GM06990 (cell line): ENCODE measurements around the gene KSR2.

Experiments
- DNase-seq: peaks from one replicate; pipeline ENCODE4 v3.0.0-alpha.2; 2011; ENCODE audit not compliant: insufficient read length; ENCODE audit errors: extremely low read depth
- H3K27me3 ChIP-seq: replicated peaks from 2 replicates; pipeline ENCODE4 v1.6.0; 2011; ENCODE audit warnings: low read length; ENCODE audit not compliant: control insufficient read depth, insufficient read depth
- H3K36me3 ChIP-seq: 2 replicates; pipeline ENCODE4 v1.5.1; 2011; ENCODE audit warnings: low read length; ENCODE audit not compliant: control insufficient read depth, insufficient read depth
- H3K4me3 ChIP-seq: replicated peaks from 2 replicates; pipeline ENCODE4 v1.5.1; 2011; ENCODE audit warnings: low read depth, mild to moderate bottlenecking, control low read depth, low read length
- CTCF ChIP-seq: IDR thresholded peaks from 2 replicates; pipeline ENCODE4 v1.5.1; 2011; ENCODE audit warnings: low read length, control low read depth, mild to moderate bottlenecking, inconsistent platforms; ENCODE audit not compliant: insufficient read depth, poor library complexity, severe bottlenecking

The KSR2 gene

GRCh38 chr12:117545216-117545615 lies 423.6 kb downstream of the KSR2 start:
- Histone ChIP-seq H3K4me3 (no peak overlapping the region), H3K36me3 (no peaks in the 10 kb centered on the region), H3K27me3 (no peaks in the 10 kb centered on the region; the same call in 1 of the 2 replicates)
- no peak for DNase-seq
- no peak for TF ChIP-seq CTCF

DNA sequence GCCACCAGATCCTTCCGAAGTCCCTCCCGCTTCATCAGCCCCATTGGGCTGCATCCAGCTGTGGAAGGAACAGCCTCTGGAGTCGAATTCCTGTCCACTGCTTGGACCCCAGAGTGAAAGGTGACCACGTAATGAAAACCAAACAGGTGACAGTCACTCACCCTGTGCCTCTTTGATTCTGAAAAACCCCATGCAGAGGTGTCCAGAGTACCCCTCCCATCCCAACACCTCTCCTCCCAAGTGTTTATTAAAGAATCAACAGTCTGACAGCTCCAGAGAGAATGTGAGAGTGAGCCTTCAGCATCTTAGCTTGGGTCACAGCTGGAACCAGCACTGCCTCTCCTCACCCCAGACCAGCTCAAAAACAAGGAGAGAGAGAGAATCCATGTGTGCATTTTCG lies 428.8 kb downstream of the KSR2 start:
- Histone ChIP-seq H3K27me3 (no peaks in the 10 kb centered on the region; the same call in 1 of the 2 replicates), H3K36me3 (no peaks in the 10 kb centered on the region), H3K4me3 (no peak overlapping the region)
- TF ChIP-seq CTCF, result no peak
- no peak for DNase-seq

- no peak overlapping the region for H3K4me3 ChIP-seq
- no peak for DNase-seq
- no peak for TF ChIP-seq CTCF
Observed at GRCh38 chr12:117538926-117539325, 429.9 kb downstream of the KSR2 start.

GRCh38 chr12:117538032-117538690 lies 430.6 kb downstream of the KSR2 start:
- no peak for TF ChIP-seq CTCF
- no peaks in the 10 kb centered on the region; the same call in 1 of the 2 replicates for H3K27me3 ChIP-seq
- DNase-seq, result no peak

More at GRCh38 chr12:117538926-117539325, 429.9 kb downstream of the KSR2 start:
- Histone ChIP-seq H3K36me3 (no peaks in the 10 kb centered on the region), H3K27me3 (no peaks in the 10 kb centered on the region; the same call in 1 of the 2 replicates)

DNA sequence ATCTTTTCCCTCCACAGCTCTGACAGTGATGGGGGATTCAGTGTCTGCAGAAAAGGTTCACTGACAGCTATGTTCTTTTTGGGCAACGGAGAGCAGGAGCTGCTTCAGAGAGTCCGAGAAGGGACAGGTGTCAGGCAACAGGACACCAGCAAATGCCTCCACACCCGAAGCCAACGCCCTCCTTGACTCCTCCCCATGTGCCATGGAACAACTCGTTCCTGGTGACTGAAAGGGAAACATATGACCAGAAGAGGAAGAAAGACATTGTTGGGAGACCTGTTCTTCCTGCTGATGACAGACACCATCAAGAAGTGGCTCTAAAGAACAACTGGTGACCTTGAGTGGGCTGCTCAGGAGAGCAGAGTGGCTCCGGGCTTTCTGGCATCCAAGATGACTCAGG lies 435.1 kb downstream of the KSR2 start:
- H3K4me3 ChIP-seq, result no peak overlapping the region
- no peaks in the 10 kb centered on the region for H3K36me3 ChIP-seq
- TF ChIP-seq CTCF, result no peak
- no peaks in the 10 kb centered on the region; the same call in 1 of the 2 replicates for H3K27me3 ChIP-seq
- no peak for DNase-seq

More at GRCh38 chr12:117538032-117538690, 430.6 kb downstream of the KSR2 start:
- Histone ChIP-seq H3K4me3 (no peak overlapping the region), H3K36me3 (no peaks in the 10 kb centered on the region)

- Histone ChIP-seq H3K27me3 (no peaks in the 10 kb centered on the region; the same call in none of the 2 replicates), H3K4me3 (no peak overlapping the region), H3K36me3 (no peaks in the 10 kb centered on the region)
- no peak for DNase-seq
- TF ChIP-seq CTCF, result no peak
Observed at GRCh38 chr12:117530796-117531195, 438.0 kb downstream of the KSR2 start.
